Renal pelvis (tissue), 3 donors: Measurements from ENCODE around the gene FCAR. TPM values are rescaled to one million over a fixed set of nuclear protein-coding genes. Genes with fewer than 3 reads are reported as not detected.

ENCODE experiments used
- polyA plus RNA-seq, 3 donors: library from polyadenylated mRNA; unstranded; fragments of 120-200 nt; gene quantifications; one replicate each; pipeline ENCODE4 v1.2.1, GENCODE V29; 2013; ENCODE audit not compliant: insufficient read length in 3 of 3

Gene FCAR
- polyA plus RNA-seq, 3 donors: 0.21 to 0.31 (median 0.29) TPM

Other genes starting within 250 kb of the FCAR start
- 1 to 10 TPM in 2 of 3 donors, under 1 TPM in 1; 0.91 to 1.4 (median 1.3) TPM for gene LILRB1, start 243.8 kb upstream of the FCAR start, polyA plus RNA-seq
- 1 to 10 TPM; 1.1 to 1.3 (median 1.2) TPM for gene LILRB4, start 211.2 kb upstream of the FCAR start, polyA plus RNA-seq
- gene KIR3DL3, start 149.8 kb upstream of the FCAR start, polyA plus RNA-seq: not detected
- gene KIR2DL3, start 135.7 kb upstream of the FCAR start, polyA plus RNA-seq: not detected
- under 1 TPM in 1 of 3 donors, not detected in 2; 0.29 TPM for gene KIR2DL1, start 104.4 kb upstream of the FCAR start, polyA plus RNA-seq
- gene KIR2DL4, start 70.6 kb upstream of the FCAR start, polyA plus RNA-seq: not detected
- gene KIR3DL1, start 57.8 kb upstream of the FCAR start, polyA plus RNA-seq: not detected
- not detected for gene KIR2DS4, start 41.6 kb upstream of the FCAR start, polyA plus RNA-seq
- not detected for gene KIR3DL2, start 23.8 kb upstream of the FCAR start, polyA plus RNA-seq
- gene NCR1, start 31.9 kb downstream of the FCAR start, polyA plus RNA-seq: under 1 TPM; 0.13 to 0.31 (median 0.26) TPM
- under 1 TPM in 1 of 3 donors, not detected in 2; 0.04 TPM for gene NLRP7, start 73.3 kb downstream of the FCAR start, polyA plus RNA-seq
- 10 to 100 TPM in 2 of 3 donors, 1 to 10 TPM in 1; 7.8 to 22.2 (median 12.8) TPM for gene NLRP2, start 92.1 kb downstream of the FCAR start, polyA plus RNA-seq
- gene GP6, start 164.0 kb downstream of the FCAR start, polyA plus RNA-seq: under 1 TPM; 0.53 to 0.92 (median 0.77) TPM
- gene RDH13, start 188.9 kb downstream of the FCAR start, polyA plus RNA-seq: 10 to 100 TPM; 16.0 to 24.0 (median 21.0) TPM
- gene EPS8L1, start 201.6 kb downstream of the FCAR start, polyA plus RNA-seq: 10 to 100 TPM; 56.1 to 91.8 (median 73.3) TPM
- 100 to 1,000 TPM in 2 of 3 donors, 10 to 100 TPM in 1; 99.9 to 114 (median 104) TPM for gene PPP1R12C, start 243.4 kb downstream of the FCAR start, polyA plus RNA-seq